T-helper 17 cell (primary cell): ENCODE data around the gene LYZL2. TPM values are rescaled to one million over a fixed set of nuclear protein-coding genes. Genes with fewer than 3 reads are reported as not detected.
"Not testable (repeated sequence)": the region's sequence is repeated elsewhere in the genome, so short reads cannot be mapped to it uniquely, and the experiment has no call there.

Experiments used
- ATAC-seq: fragments of 150-1000 bp; cut with Tn5 transposase; 2 replicates; pipeline ENCODE4 v1.10.0; 2021; ENCODE audit warnings: mild to moderate bottlenecking, moderate library complexity
- DNase-seq, 3 donors: peaks; one replicate each; pipeline versions ENCODE4 v3.0.0 to v3.0.0-alpha.2; 2020 to 2021
- H3K9me3 ChIP-seq: one replicate; pipeline ENCODE4 v1.7.0; 2013; ENCODE audit warnings: low read length, mild to moderate bottlenecking; ENCODE audit not compliant: control insufficient read depth, poor library complexity, severe bottlenecking
- H3K27ac Mint-ChIP-seq: one replicate; pipeline ENCODE4 v1.8.0; 2022; ENCODE audit warnings: mild to moderate bottlenecking, moderate library complexity, mixed read lengths
- H3K27me3 Mint-ChIP-seq: one replicate; pipeline ENCODE4 v1.8.0; 2022; ENCODE audit warnings: mixed read lengths
- H3K36me3 Mint-ChIP-seq: one replicate; pipeline ENCODE4 v1.8.0; 2022; ENCODE audit warnings: low read depth, mixed read lengths
- H3K4me1 Mint-ChIP-seq: one replicate; pipeline ENCODE4 v1.8.0; 2022; ENCODE audit warnings: mild to moderate bottlenecking, mixed read lengths
- H3K4me3 Mint-ChIP-seq: one replicate; pipeline ENCODE4 v1.8.0; 2022; ENCODE audit warnings: mild to moderate bottlenecking, moderate library complexity, mixed read lengths
- total RNA-seq, 4 donors: library from RNA in 2 of 4; stranded (reverse) in 2 of 4; gene quantifications; one replicate each; pipeline ENCODE4 v1.2.3 and lab custom pipeline; 2022 to 2026

LYZL2 gene
- total RNA-seq, 2 donors from 2014 or later, result not detected

DNA sequence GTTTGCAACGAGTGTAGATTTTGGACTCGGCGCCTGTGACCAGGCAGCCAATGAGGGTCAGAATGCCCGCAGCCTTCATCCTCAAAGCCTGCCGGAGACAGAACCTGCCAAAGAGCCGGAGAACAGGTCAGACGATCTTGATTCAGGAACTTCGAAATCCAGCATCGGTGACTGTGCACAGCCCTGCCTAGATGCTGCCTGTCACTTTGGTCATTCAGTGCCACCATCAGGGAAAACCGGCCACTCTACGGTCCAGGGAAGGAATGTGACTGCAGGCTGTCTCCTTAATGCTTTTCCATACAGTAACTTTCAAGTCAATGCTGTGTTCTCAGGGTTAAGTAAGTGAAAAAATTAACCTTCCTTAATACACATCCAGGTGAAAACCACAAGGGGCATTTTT lies 2.7 kb downstream of the LYZL2 start:
- H3K4me1 Mint-ChIP-seq, H3K27ac Mint-ChIP-seq, H3K4me3 Mint-ChIP-seq, H3K36me3 Mint-ChIP-seq, ATAC-seq, H3K9me3 ChIP-seq, DNase-seq: not testable (repeated sequence)
- peaks cover 19% of the 10 kb centered on the region for H3K27me3 Mint-ChIP-seq

DNA sequence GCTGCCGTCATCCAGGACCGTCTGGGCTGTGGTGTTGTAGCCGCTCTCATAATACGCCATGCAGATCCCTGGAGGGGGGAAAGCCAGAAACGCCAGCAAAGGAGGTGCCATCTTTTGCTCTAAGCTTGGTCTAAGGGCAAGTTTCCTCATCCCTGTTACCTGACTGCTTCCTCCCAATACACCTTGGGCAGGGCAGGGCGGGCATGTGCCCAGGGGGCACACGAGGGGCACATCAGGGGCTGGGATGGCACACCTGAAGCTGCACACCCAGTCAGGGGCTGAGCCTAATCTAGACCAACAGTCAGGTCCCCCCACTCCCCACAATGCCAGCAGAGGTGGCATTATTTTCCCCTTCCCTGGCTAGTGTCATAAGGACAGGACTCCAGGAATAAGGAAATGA lies 3.4 kb downstream of the LYZL2 start:
- not testable (repeated sequence) for H3K4me3 Mint-ChIP-seq, H3K36me3 Mint-ChIP-seq, H3K9me3 ChIP-seq, H3K27ac Mint-ChIP-seq, H3K4me1 Mint-ChIP-seq, ATAC-seq, DNase-seq
- peaks cover 19% of the 10 kb centered on the region for H3K27me3 Mint-ChIP-seq

DNA sequence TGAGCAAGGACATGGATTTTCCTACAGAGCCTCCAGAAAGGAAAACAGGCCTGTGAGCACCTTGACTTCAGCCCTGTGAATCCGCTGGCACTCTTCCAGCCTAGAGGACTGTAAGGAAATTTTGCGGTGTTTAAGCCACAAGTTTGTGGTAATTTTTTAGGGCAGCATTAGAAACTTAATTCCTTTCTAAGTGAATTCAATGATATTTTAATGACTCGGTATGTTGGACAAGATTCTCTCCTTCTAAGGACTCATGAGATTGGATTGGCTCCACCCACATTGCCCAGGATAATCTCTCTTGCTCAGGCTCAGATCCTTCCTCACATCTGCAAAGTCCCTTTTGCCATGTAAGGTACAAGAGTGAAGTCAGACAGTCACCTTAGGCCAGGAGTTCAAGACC lies 4.5 kb downstream of the LYZL2 start:
- DNase-seq, result no peak
- Mint-ChIP-seq H3K36me3 (no peaks in the 10 kb centered on the region), H3K27me3 (peaks cover 22% of the 10 kb centered on the region), H3K4me3 (no peak overlapping the region), H3K27ac (no peak overlapping the region), H3K4me1 (peaks cover 3% of the 10 kb centered on the region)
- ATAC-seq, result no peak
- H3K9me3 ChIP-seq, result no peaks in the 10 kb centered on the region

DNA sequence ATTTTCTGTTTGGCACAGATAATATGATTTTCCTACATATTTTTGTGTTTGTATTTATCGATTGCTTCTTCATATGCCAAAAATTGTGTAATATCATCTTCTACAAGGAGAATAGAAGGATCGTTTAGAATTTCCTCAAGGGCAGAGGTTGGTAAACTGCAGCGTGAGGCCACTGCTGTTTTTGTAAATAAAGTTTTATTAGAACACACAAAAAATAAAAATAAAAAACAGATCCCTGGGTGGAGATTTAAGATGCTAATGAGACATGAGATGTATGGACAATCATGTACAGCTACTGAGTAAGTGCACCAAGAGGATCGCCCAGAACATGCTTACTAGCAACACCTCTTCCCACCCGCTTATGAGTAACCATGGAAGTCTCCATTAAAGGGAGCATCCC lies 9.6 kb downstream of the LYZL2 start:
- Mint-ChIP-seq H3K4me1 (peaks cover 3% of the 10 kb centered on the region), H3K27ac (no peak overlapping the region), H3K4me3 (no peak overlapping the region), H3K27me3 (peaks cover 18% of the 10 kb centered on the region), H3K36me3 (no peaks in the 10 kb centered on the region)
- ATAC-seq (no peak), DNase-seq (no peak)
- no peaks in the 10 kb centered on the region for H3K9me3 ChIP-seq

DNA sequence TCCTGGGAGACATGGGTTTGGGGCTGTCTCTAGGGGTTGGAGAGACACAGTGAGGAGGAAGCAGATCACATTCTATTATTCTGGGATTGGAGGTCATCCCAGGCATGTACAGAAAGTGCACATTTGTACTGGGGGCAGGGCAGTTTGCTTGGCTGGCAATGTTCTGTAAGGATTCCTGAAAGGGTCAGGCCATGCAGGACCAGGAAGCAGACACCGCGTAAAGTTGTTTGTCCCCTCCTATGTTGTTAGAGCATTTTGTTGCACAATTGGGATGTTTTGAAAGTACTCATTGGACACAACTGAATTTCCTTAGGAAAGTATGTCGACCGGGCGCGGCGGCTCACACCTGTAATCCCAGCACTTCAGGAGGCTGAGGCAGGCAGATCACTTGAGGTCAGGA lies 12.5 kb downstream of the LYZL2 start:
- no peak for DNase-seq
- Mint-ChIP-seq H3K4me3 (no peak overlapping the region), H3K27me3 (peaks cover 34% of the 10 kb centered on the region), H3K4me1 (peaks cover 3% of the 10 kb centered on the region), H3K27ac (no peak overlapping the region), H3K36me3 (no peaks in the 10 kb centered on the region)
- no peak for ATAC-seq
- H3K9me3 ChIP-seq, result no peaks in the 10 kb centered on the region

DNA sequence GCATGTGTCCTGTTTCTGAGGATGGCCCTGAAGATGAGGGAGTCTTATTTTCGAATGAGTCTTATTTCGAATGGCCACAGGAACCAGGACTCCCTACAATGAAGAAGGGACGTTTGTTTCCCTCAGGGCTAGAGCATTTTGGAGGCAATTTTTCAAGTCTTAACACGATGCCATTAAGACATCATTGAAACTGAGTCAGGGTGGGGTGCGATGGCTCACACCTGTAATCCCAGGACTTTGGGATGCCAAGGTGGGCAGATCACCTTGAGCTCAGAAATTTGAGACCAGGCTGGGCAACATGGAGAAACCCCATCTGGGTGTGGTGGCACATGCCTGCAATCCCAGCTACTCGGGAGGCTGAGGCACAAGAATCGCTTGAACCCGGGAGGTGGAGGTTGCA lies 18.5 kb downstream of the LYZL2 start:
- not testable (repeated sequence) for DNase-seq, H3K36me3 Mint-ChIP-seq, H3K4me3 Mint-ChIP-seq, ATAC-seq, H3K4me1 Mint-ChIP-seq, H3K9me3 ChIP-seq, H3K27ac Mint-ChIP-seq
- peaks cover 55% of the 10 kb centered on the region for H3K27me3 Mint-ChIP-seq

DNA sequence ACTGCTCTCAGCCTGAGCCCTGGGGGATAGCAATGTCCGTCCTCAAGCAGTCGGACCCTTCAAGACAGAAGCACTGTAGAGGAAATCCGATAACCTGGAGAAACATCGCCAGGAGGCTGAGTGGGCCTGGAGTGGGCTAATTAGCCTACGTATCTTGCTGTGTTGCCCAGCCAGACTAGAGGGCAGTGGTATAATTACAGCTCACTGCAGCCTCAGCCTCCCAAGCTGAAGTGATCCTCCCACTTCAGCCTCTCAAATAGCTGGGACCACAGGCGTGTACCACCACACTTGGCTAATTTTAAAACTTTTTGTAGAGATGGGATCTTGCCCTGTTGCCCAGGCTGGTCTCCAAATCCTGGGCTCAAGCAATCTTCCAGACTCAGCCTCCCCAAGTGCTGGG lies 21.7 kb downstream of the LYZL2 start:
- H3K27ac Mint-ChIP-seq, result no peak overlapping the region
- H3K36me3 Mint-ChIP-seq, result no peaks in the 10 kb centered on the region
- no peak overlapping the region for H3K4me3 Mint-ChIP-seq
- peaks cover 49% of the 10 kb centered on the region for H3K27me3 Mint-ChIP-seq
- H3K4me1 Mint-ChIP-seq, result peaks cover 3% of the 10 kb centered on the region
- ATAC-seq (no peak), DNase-seq (no peak)
- no peaks in the 10 kb centered on the region for H3K9me3 ChIP-seq

DNA sequence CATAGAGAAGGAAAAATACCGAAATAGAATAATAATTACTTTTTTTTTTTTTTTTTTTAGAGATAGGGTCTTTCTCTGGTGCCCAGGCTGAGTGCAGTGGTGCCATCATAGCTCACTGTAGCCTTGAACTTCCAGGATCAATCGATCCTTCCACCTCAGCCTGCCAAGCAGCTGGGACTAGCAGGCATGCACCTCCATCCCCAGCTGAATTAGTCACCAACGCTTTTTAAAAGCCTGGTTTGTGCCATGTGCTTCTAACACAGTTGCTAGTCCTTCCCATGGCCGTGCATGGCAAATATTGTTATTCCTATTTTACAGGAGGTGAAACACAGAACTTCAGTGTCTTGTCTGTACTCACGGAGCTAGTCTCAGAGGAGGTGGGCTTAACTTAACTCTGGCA lies 23.2 kb downstream of the LYZL2 start:
- Mint-ChIP-seq H3K27me3 (peaks cover 40% of the 10 kb centered on the region), H3K36me3 (no peaks in the 10 kb centered on the region), H3K4me1 (peaks cover 3% of the 10 kb centered on the region), H3K4me3 (no peak overlapping the region), H3K27ac (no peak overlapping the region)
- DNase-seq, result no peak
- no peaks in the 10 kb centered on the region for H3K9me3 ChIP-seq
- ATAC-seq, result no peak

DNA sequence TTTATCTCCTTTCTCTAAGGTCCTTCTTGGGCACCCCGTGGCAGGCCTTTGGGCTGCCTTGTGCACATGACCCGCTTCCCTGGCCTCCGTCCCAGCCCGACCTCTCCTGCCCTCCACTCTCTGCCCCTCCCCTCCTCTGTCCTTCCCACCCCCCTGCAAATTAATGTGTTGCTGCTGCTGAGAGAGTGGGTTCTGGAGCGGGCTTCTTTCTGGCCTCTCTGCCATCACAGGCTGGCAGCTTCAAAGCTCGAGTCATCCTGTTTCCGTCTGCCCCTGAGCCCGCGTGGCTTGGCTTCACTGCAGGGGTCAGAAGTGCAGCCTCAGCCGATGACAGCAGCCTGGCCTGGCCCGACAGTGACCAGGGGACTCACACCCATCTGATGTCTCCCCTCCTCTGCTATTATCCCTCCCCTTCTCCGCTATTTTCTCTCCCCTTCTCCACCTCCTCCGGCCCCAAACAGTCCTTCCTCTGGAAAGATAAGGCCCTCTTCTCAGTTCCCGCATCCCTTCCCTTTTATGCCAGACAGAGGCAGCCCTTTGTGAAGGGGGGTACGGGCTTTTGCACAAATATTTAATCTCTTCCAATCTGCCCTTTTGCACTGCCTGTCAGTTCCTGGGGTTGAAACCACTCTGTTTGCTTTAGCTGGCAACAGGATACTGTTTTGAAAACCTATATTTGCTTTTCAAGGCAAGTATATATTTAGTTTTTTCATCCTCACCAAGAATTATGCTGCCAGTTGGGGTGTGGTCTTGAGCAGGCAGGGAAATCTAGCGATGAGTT lies 24.0 kb downstream of the LYZL2 start:
- H3K27me3 Mint-ChIP-seq, result peaks cover 41% of the 10 kb centered on the region
- not testable (repeated sequence) for H3K4me1 Mint-ChIP-seq, ATAC-seq, H3K9me3 ChIP-seq, DNase-seq, H3K27ac Mint-ChIP-seq, H3K36me3 Mint-ChIP-seq, H3K4me3 Mint-ChIP-seq

DNA sequence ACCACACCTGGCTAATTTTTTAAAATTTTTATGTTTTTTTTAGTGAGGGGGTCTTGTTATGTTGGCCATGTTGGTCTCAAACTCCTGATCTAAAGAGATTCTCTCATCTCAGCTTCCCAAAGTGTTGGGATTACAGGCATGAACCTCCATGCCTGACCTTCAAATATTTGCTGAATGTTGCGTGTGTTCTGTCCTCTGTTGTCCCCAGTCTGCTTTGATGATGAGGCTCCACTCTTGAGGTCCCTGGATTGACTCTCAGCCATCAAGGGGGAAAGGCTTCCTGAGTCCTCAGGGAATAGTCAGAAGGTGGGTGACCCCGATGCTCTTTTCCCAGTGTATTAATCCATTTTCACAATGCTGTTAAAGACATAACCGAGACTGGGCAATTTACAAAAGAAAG lies 26.0 kb downstream of the LYZL2 start:
- Mint-ChIP-seq H3K27me3 (peaks cover 41% of the 10 kb centered on the region), H3K27ac (no peak overlapping the region), H3K4me1 (peaks cover 4% of the 10 kb centered on the region), H3K36me3 (peaks cover 2% of the 10 kb centered on the region), H3K4me3 (no peak overlapping the region)
- no peaks in the 10 kb centered on the region for H3K9me3 ChIP-seq
- ATAC-seq (no peak), DNase-seq (no peak)

DNA sequence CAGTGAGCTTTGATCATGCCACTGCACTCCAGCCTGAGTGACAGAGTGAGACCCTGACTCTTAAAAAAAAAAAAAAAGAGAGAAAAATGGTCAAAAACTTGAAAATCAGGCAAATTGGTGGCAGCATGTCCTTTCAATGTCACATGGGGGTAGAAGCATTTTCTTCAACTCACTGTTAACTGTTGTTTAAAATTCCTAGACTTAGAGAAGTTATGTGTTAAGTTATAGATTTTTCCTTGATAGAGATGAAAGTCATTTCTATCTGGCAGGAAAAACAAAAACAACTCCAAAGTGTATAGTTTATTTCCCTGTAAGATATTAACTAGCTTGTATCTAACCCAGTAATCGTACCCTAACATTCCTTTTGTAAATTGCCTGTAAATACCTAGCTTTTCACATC lies 26.8 kb downstream of the LYZL2 start:
- no peak overlapping the region for H3K27ac Mint-ChIP-seq
- H3K27me3 Mint-ChIP-seq, result peaks cover 41% of the 10 kb centered on the region
- no peak for DNase-seq
- H3K9me3 ChIP-seq, result no peaks in the 10 kb centered on the region
- H3K4me3 Mint-ChIP-seq, result no peak overlapping the region
- no peak for ATAC-seq
- H3K4me1 Mint-ChIP-seq, result peaks cover 4% of the 10 kb centered on the region
- peaks cover 2% of the 10 kb centered on the region for H3K36me3 Mint-ChIP-seq

DNA sequence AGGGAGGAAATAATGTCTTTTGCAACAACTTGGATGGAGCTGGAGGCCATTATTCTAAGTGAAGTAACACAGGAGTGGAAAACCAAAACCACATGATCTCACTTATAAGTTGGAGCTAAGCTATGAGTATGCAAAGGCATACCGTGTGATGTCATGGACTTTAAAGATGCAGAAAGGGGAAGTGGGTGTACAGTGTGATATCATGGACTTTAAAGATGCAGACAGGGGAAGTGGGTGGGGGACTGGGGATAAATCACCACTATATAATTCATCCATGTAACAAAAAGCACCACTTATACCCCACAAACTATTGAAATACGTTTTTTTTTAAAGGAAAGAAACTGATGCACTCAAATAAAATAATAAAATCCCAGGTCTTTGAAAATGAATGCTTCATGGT lies 29.5 kb downstream of the LYZL2 start:
- H3K27me3 Mint-ChIP-seq, result peaks cover 38% of the 10 kb centered on the region
- peaks cover 2% of the 10 kb centered on the region for H3K36me3 Mint-ChIP-seq
- DNase-seq (no peak), ATAC-seq (peak; percentile 58)
- H3K27ac Mint-ChIP-seq, result peak overlapping the region; percentile 45
- H3K4me3 Mint-ChIP-seq, result no peak overlapping the region
- peaks cover 4% of the 10 kb centered on the region for H3K4me1 Mint-ChIP-seq
- no peaks in the 10 kb centered on the region for H3K9me3 ChIP-seq

DNA sequence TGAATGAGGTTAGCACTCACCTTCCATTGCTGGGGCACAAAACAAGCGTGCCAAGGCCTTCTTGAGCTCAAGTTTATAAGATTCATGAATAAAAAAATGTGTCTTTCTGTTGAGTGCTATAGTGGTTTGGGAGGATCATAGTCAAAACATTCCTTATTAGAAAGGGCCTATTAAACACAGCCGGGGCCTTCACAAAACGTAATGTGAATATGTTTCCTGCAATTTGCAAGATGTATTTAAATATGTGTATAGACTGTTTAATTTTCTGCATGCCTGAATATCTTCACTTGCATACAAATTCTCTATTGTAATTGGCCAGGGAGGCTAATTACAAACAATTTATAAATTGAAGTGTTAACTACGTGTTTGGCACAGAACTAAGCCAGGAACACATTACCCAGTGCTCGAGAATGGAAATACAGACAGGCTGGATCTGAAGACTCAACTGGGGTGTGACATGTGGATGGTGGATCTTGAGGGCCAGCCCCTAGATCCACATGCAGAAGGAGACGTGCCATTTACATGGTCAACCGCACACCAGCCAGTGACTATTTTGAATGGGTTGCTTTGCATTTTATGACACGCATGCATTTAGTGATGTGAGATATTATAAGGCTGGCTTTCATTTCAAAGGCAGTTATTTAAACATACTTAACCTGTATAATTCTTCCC lies 31.3 kb downstream of the LYZL2 start:
- Mint-ChIP-seq H3K4me1 (peaks cover 6% of the 10 kb centered on the region), H3K4me3 (no peak overlapping the region), H3K27me3 (peaks cover 52% of the 10 kb centered on the region), H3K27ac (no peak overlapping the region), H3K36me3 (peaks cover 7% of the 10 kb centered on the region)
- no peaks in the 10 kb centered on the region for H3K9me3 ChIP-seq
- no peak for DNase-seq
- ATAC-seq, result no peak

DNA sequence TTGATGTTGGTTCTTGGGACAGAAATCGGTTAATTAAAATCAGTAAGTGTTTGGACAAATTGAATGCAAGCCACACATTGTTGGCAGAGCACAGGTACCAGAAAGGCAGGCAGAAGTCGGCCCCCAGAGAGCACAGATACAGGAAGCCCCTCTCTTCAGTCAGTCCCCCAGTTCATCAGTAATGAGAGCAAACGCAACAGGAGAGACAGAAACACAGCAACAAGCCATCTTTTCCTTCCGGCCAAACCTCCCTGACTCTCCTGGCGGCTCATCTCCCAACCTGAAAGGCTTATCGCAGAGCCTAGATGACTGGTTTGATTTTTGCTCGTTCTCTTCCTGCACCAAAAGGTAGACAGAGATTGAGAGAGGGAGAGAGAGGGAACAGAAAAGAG lies 32.1 kb downstream of the LYZL2 start:
- H3K4me1 Mint-ChIP-seq, H3K9me3 ChIP-seq, DNase-seq, H3K36me3 Mint-ChIP-seq, ATAC-seq, H3K4me3 Mint-ChIP-seq: not testable (repeated sequence)
- Mint-ChIP-seq H3K27ac (peak overlapping the region; percentile 45), H3K27me3 (peaks cover 58% of the 10 kb centered on the region)
